B cell (primary cell): ENCODE data around the gene ENAM.

ENCODE experiments used
- CTCF ChIP-seq: fragments of 200-600 bp; IDR thresholded peaks from one replicate; pipeline ENCODE4 v1.8.0; 2022; ENCODE audit warnings: antibody characterized with exemption, mild to moderate bottlenecking
- EZH2 ChIP-seq: IDR thresholded peaks from 2 replicates; pipeline ENCODE4 v1.6.1; 2012; ENCODE audit warnings: borderline replicate concordance, low read depth, mild to moderate bottlenecking, moderate library complexity, low read length; ENCODE audit not compliant: insufficient read depth, poor library complexity, severe bottlenecking

GRCh38 chr4:70632028-70632427, 3.5 kb downstream of the ENAM start:
- TF ChIP-seq CTCF (no peak), EZH2 (no peak)
